Measurements from ENCODE around the gene FRMD4A.

DNA sequence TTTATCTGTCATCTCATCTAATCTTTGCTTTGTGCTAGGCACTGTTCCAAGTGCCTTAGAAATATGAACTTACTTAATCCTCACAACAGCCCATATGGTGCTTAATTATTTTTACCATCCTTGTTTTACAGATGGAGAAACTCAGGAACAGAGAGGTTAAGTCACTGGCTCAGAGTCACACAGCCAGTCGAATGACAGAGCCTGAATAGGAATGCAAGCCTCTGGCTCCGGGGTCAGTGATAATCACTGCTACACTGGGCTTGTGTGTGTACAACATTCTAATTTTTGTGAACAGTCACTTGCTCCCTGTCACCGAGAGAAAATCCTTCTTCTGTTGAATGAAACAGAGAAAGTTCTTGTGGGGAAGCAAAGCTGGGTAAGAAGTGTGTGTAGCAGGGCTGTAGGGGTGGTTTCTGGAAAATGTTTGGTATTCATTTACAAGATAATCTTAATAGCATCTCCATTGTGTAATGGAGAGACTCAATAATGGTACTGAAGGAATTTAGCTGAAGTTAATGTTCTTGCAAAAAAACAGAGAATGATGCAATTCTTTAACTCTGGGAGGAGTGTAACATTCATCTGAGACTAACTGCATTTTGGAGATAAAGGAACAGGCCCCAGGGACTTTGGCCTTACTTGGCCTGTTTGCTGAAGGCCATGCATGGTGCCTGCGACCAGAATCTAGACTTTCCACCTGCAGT, 290.6 kb downstream of the FRMD4A start:
- TF ChIP-seq EZH2phosphoT487 (IDR thresholded peaks at IDR 0.05; ENCODE audit: insufficient read depth, low read depth) = no peak
- no peak for TF ChIP-seq EZH2 (IDR thresholded peaks at IDR 0.05; ENCODE audit: insufficient read depth, poor library complexity, severe bottlenecking)
